ENCODE measurements around the gene HOXD8.

DNA sequence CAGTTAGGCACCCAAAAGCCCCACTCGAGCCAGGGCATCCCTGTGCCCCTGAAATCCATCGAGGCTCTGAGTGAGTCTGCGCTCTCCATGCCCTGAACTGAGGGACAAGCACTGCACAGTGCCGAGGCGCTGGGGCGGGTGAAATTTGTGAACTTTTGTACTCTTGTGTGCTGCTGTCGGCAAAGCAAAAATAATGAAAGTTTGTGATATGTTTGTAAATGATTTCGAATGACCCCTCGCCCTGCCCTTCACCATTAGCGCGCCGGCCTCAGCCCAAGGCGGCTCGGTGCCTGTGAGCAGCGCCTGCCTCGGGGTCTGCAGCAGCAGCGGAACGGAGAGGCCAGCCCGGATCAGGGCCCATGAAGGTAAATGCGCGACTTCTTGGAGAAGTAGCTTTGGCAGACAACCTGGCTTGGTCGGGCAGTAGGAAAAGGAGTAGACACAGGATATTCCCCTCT is 20.0 kb downstream of the HOXD8 start:
- TF ChIP-seq CTCF (IDR thresholded peaks at IDR 0.05): no peak
- no peak for TF ChIP-seq POLR2A (IDR thresholded peaks at IDR 0.05)
- no peak for TF ChIP-seq POLR2AphosphoS5 (IDR thresholded peaks at IDR 0.05)
